Measurements from ENCODE around the gene SOX30. TPM values are rescaled to one million over a fixed set of nuclear protein-coding genes. Genes with fewer than 3 reads are reported as not detected.
A peak's percentile ranks its signal among the peaks of the same experiment; 100 is the strongest.

Gene SOX30
- total RNA-seq, 1 donor from 2014 or later = not detected

DNA sequence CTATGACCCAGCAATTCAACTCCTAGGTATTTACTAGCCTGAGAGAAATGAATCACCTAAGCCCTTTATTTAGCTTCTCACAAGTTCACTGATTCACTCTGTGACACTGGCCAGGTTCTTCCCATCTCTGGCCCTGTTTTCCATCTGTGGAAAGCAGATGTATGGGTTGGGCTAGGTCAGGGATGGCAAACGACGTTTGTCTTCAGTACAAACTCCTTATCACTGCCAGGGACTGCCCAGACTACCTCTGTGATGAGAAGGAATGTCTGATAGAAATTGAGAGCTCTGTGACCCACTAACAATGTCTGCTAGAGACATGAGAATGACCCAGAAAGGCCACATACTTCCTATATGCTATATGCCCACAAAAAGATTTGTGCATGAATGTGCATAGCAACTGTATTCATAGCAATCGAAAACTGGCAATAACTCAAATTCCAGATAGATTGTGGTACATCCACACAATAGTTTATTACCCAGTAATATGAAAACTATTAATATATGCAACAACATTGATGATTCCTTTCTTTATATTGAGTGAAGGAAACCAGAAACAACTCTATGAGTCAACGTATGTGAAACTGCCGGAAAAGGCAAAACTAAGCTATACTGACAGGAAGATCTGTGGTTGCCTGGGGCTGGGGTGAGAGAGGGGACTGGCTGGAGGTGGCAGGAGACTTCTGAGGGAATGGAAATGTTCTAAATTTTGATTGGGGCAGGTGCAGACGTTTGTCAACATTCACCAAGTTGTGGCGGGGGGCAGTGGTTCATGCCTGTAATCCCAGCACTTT lies 44.7 kb downstream of the SOX30 start:
- TF ChIP-seq, protein P1, sequence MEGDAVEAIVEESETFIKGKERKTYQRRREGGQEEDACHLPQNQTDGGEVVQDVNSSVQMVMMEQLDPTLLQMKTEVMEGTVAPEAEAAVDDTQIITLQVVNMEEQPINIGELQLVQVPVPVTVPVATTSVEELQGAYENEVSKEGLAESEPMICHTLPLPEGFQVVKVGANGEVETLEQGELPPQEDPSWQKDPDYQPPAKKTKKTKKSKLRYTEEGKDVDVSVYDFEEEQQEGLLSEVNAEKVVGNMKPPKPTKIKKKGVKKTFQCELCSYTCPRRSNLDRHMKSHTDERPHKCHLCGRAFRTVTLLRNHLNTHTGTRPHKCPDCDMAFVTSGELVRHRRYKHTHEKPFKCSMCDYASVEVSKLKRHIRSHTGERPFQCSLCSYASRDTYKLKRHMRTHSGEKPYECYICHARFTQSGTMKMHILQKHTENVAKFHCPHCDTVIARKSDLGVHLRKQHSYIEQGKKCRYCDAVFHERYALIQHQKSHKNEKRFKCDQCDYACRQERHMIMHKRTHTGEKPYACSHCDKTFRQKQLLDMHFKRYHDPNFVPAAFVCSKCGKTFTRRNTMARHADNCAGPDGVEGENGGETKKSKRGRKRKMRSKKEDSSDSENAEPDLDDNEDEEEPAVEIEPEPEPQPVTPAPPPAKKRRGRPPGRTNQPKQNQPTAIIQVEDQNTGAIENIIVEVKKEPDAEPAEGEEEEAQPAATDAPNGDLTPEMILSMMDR (IDR thresholded peaks at IDR 0.05; ENCODE audit: insufficient read depth, low read length, severe bottlenecking) = no peak
- FAIRE-seq = no peak
- no peak overlapping the region for H3K4me3 ChIP-seq (ENCODE audit: low read depth, low read length)

DNA sequence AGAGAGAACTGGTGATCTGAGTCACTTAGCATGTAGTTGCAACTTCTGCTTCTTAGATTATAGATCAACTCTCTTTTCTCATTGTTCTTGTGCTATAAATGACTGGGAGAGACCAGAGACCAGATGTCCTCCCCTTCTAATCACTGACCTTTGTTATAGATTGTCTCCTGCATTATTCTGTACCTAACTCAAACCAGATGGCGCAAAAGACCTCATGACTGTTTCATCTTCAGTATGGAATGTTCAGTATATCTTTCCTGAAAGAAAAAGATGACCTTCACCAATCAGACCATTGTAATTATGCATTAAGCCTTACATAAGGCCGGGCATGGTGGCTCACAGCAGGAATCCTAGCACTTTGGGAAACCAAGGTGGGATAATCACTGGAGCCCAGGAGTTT lies 46.2 kb downstream of the SOX30 start:
- Histone ChIP-seq H3K27me3 (ENCODE audit: control insufficient read depth, insufficient read depth, low read length) (no peaks in the 10 kb centered on the region), H3K4me3 (ENCODE audit: low read depth, low read length) (no peak overlapping the region), H3K36me3 (ENCODE audit: control insufficient read depth, insufficient read depth, low read length) (no peaks in the 10 kb centered on the region)
- TF ChIP-seq, protein P1 (IDR thresholded peaks at IDR 0.05; ENCODE audit: insufficient read depth, low read length, severe bottlenecking) = no peak
- DNase-seq (ENCODE audit: low read depth) (no peak), FAIRE-seq (no peak)

More for the DNA sequence above, 44.7 kb downstream of the SOX30 start:
- no peaks in the 10 kb centered on the region for H3K36me3 ChIP-seq (ENCODE audit: control insufficient read depth, insufficient read depth, low read length)
- DNase-seq (ENCODE audit: low read depth) = peak; percentile 88
- no peaks in the 10 kb centered on the region for H3K27me3 ChIP-seq (ENCODE audit: control insufficient read depth, insufficient read depth, low read length)

DNA sequence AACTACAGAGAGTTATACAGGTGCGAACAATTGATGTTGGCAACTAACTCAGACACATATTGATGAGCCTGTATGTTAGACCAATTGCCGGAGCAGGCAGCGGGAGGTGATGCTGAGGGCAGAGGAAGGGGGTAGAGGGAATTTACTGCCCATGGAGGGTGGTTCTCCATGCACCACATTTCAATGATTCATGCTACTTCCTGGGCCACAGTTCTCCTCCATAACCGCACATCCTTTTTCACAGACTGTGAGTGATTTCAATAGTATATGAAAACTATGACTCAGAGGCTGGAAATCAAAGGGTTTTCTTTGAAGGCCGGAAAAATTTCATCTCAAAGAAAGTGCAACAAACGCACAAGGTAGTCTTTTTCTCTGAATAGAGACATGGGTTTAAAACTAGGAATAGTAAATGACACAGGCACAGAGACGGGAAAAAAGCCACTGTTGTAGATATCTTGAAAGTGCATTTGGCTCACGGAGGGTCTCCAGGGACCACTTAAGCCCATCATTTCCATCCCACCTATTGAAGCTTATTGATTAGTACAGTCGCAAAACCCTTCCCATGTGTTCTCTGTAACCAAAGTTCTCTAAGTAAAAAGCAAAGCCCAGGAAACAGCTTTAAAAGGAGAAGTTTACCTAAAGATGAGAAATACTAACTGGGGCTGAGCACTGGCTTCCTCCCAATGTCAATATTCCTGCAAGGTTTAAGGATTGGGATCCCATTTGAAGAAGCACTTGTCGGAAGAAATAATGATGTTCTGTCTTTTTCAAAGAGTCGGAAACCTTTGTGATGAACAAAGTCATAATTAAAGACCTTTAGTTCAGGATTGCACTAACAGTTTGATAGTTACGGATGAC lies 48.7 kb downstream of the SOX30 start:
- TF ChIP-seq, protein P1 (IDR thresholded peaks at IDR 0.05; ENCODE audit: insufficient read depth, low read length, severe bottlenecking) = no peak
- H3K27me3 ChIP-seq (ENCODE audit: control insufficient read depth, insufficient read depth, low read length) = no peaks in the 10 kb centered on the region
- peak; percentile 90 for DNase-seq (ENCODE audit: low read depth)
- no peaks in the 10 kb centered on the region for H3K36me3 ChIP-seq (ENCODE audit: control insufficient read depth, insufficient read depth, low read length)
- H3K4me3 ChIP-seq (ENCODE audit: low read depth, low read length) = no peak overlapping the region
- FAIRE-seq = no peak

DNA sequence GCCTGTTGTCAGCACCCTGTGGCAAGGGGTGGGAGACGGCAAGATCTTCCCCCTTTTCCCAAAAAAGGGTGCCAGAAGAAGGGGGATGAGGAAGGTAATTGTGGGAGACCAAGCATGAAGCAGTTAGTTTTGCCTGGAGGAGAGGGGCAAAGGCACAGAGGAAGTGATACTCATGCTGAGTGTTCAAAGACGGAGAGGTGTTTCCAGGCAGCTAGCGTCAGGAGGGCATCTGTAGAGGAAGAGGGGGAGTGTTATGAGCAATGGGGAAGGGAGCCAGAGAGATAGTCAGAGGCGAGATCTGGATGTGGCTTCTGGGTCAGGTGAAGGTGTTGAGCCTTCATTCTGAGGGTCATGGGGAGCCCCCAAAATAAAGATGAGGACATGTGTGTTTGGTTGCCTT lies 49.7 kb downstream of the SOX30 start:
- peak; percentile 80 for DNase-seq (ENCODE audit: low read depth)
- TF ChIP-seq, protein P1 (IDR thresholded peaks at IDR 0.05; ENCODE audit: insufficient read depth, low read length, severe bottlenecking) = no peak
- FAIRE-seq = no peak
- Histone ChIP-seq H3K27me3 (ENCODE audit: control insufficient read depth, insufficient read depth, low read length) (no peaks in the 10 kb centered on the region), H3K36me3 (ENCODE audit: control insufficient read depth, insufficient read depth, low read length) (no peaks in the 10 kb centered on the region), H3K4me3 (ENCODE audit: low read depth, low read length) (no peak overlapping the region)

DNA sequence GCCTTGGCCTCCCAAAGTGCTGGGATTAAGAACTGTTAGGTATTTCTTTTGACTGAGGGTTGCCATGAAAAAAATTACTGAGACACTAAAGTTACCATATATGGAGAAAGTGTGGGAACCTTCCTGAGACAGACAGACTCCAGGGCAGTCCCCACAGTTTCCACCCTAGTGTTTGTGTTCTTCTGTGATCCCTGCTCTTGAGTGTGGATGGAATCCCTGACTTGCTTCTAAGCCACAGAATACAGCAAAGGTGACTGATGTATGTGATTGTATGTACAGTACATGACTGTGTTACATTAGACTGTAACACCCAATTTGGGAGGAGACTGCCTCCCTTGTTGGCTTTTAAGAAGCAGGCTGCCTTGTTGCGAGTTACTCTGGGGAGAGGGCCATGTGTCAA lies 52.0 kb downstream of the SOX30 start:
- Histone ChIP-seq H3K36me3 (ENCODE audit: control insufficient read depth, insufficient read depth, low read length) (no peaks in the 10 kb centered on the region), H3K27me3 (ENCODE audit: control insufficient read depth, insufficient read depth, low read length) (no peaks in the 10 kb centered on the region), H3K4me3 (ENCODE audit: low read depth, low read length) (no peak overlapping the region)
- DNase-seq (ENCODE audit: low read depth) = no peak
- FAIRE-seq = peak; percentile 28
- TF ChIP-seq, protein P1 (IDR thresholded peaks at IDR 0.05; ENCODE audit: insufficient read depth, low read length, severe bottlenecking) = no peak
